ENCODE results near the gene CNNM3. TPM values are rescaled to one million over a fixed set of nuclear protein-coding genes. Genes with fewer than 3 reads are reported as not detected.

CNNM3 gene
- total RNA-seq, 2 donors from 2014 or later, result 15.0 to 18.8 TPM

DNA sequence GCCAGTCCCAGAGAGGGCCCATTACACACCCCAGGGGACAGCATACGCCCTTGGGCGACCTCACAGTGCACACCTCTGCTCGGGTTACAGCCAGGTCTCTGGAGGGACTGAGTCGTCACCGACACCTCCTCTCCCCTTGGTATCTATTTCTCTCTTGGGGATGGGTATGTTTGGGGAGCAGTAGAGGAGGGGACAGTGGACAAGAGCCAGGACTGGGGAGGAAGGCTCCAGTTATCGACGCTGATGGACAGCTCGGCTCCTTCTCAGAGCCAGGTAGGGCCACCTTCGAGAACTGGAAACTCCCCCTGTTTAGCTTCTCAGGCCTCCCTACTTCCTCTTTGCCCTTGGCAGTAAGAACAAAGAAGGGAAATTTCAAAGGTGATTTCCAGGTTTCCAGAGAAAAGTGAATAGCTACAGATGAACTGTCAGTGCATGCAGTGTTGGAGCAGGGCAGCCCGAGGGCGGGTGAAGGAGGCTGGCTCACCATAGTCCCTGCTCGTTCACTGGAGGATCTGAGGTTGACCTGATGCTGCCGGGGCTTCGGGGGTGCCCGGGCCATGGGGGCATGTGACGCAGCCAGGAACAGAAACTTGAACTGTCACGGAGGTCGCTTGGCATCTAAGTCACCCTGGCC, 58.2 kb downstream of the CNNM3 start:
- DNase-seq (ENCODE audit: low spot score in 2 of 2) (no peak), ATAC-seq (peak; percentile 39 to 44)
- no peaks in the 10 kb centered on the region for H3K36me3 Mint-ChIP-seq
- H3K27ac Mint-ChIP-seq, result peak overlapping the region in 1 of 2 donors; percentile 56
- no peaks in the 10 kb centered on the region for H3K9me3 Mint-ChIP-seq

DNA sequence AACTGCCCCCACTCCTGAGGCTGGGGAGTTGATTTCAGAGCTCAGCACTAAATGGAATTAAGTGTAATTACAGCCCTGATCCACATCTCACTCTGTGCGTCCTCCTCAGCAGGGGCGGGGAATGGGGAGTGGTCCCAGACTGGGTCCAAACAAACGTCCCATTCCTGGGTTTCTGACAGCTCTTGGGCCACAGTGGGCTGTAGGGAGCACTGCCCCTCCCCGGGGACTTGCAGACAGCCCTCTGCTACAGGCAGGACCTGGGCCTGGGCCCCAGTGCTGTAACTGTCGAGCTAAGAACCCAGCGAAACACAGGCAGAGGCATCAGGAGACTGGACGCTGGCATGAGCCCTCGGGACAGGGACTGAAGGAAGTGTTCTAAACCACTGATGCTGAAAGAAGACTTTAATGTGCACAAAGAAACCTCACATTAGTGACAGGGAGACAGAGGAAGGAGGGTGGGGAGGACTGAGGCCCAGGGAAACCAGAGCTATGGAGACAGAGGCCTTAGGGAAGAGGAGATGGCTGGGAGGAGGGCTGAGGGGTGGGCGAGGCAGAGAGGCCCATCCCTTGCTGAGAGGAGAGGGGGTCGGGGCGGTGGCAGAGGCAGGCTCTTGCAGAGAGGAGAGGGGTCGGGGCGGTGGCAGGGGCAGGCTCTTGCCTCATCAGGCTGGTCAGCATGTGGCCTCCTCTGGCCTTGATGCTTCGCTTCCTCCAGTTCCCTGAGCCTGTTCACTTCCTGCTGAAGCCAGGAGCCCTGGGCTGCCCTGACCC, 59.6 kb downstream of the CNNM3 start:
- Mint-ChIP-seq H3K27ac (peak overlapping the region; percentile 9 to 56), H3K36me3 (no peaks in the 10 kb centered on the region), H3K9me3 (no peaks in the 10 kb centered on the region)
- DNase-seq (ENCODE audit: low spot score in 2 of 2), result no peak
- no peak for ATAC-seq

DNA sequence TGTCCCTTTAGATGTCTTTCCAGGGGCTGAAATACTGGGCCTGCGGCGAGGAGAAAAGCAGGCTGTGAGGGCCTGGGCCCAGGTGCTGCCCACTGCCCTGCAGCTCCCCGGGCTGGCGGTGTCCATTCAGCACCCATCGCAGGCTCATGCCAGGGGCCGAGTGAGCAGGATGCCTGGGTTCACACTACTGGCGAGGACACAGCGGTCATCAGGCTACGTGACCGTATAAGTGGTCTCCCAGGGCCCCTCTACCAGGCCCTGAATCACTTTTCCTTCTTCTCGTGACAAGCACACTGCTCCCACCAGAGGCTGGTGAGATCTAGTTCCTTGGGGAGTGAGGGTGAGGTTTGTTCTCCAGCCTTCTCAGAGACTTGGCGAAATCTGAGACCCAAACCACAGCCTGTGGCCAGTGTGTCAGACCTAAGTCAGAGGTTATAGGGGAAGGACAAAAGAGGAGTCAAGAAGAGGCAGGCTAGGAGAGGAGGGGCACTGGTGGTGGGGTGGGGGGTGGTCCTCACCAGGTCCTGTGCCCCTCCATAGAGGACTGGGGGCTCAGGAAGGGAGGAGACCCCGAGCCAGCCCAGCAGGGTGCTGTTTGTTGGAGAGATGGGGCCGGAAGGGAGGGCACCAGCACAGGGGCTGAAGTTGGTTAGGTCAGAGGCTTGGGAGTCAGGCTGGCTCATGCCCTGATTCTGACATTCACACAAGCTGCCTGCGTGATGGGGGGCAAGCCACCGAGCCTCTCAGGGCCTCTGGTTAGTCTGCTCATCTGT, 60.4 kb downstream of the CNNM3 start:
- ATAC-seq, result peak in 1 of 2 donors; percentile 43
- Mint-ChIP-seq H3K36me3 (no peaks in the 10 kb centered on the region), H3K27ac (no peak overlapping the region), H3K9me3 (no peaks in the 10 kb centered on the region)
- no peak for DNase-seq (ENCODE audit: low spot score in 2 of 2)

DNA sequence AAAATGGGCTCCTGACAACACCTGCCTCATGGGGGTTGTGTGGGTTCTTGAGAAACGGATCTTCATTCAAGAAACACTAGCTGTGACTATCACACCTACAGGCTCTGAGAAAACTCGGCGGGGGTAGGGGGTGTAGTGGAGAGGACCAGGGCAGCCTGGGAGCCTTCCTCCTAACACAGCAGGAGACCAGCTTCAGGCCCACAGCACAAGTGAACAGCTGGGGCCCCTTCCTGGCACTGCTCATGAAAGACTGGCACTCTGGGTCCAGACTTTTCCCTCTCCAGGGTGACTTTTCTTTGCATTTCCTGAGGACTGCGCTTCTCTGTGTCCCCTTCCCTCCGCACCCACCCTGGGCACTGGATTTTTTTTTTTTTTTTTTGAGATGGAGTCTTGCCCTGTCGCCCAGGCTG, 61.0 kb downstream of the CNNM3 start:
- ATAC-seq, result no peak
- no peak for DNase-seq (ENCODE audit: low spot score in 2 of 2)
- Mint-ChIP-seq H3K27ac (no peak overlapping the region), H3K36me3 (no peaks in the 10 kb centered on the region), H3K9me3 (no peaks in the 10 kb centered on the region)

DNA sequence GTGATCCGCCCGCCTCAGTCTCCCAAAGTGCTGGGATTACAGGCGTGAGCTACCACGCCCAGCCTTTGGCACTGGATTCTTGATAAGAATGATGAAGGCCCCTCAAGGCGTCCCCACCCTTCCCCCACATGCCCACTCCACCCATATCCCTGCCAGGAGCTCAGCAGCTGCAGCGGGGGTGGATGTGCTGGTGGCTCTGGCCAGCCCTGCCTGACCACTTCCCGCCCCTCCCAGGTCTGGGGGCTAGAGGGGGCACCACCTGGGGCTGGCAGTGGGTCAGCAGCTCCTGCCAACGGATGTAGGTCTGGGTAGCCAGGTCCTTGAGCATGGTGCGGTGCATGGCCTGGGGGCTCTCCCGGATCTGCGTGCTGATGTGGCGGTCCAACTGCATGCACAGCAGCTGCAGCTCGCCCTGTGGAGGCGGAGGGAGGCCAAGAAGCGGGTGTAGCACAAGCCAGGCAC, 61.6 kb downstream of the CNNM3 start:
- Mint-ChIP-seq H3K27ac (no peak overlapping the region), H3K36me3 (no peaks in the 10 kb centered on the region), H3K9me3 (no peaks in the 10 kb centered on the region)
- no peak for ATAC-seq
- DNase-seq (ENCODE audit: low spot score in 2 of 2), result no peak

DNA sequence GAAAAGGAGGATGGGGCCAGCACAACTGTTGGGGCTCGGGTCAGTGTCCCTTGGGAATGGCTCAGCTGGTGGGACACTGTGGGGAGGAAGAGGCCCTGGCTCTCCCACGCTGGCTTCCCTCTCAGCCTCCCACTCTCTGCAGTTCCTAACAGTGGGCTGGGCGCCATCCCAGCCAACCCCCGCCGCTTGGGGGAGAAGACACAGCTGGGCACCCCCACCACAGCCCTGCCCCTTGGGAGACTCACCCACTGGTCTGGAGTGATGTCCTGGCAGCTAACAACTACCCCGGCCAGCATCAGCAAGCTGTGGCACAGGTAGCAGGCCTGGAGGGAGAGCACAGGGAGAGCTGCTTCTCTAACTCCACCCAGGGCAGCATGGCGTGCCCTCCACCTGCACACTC, 62.1 kb downstream of the CNNM3 start:
- ATAC-seq (no peak), DNase-seq (ENCODE audit: low spot score in 2 of 2) (no peak)
- Mint-ChIP-seq H3K36me3 (no peaks in the 10 kb centered on the region), H3K27ac (no peak overlapping the region), H3K9me3 (no peaks in the 10 kb centered on the region)

DNA sequence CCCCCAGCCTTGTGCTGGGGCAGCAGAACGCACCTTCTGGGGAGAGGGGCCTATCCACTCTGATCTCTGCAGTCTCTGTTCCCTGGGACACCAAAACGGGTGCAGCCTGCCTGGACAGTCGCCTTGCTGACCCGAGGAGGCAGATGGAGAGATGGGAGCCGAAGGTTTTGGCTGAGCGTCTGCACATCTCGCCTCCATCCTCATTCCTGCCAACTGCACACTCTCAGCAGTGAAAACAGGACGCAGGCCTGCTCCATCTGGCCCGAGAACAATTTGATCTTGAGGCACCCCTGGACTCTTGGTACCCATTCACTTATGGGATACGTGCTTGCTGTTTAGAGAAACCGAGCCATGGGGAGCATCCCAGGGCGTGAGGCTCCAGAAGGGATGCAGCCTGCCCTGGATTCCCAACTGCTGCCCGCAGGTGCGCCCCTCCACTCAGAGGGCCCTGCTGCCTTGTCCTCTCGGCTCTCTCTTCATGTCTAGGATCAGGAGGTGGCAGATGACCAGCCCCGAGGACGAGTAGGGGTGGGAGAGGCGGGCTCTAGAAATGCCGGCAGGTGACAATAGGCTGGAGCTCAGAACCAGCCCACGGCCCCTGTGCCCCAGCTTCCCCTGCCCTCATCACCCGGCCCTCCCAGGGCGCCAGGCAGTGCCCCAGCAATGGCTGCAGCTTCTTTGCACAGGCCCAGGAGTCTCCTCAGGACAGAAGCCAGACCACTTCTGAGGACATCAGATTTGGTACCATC, 62.9 kb downstream of the CNNM3 start:
- no peak overlapping the region for H3K27ac Mint-ChIP-seq
- ATAC-seq (no peak), DNase-seq (ENCODE audit: low spot score in 2 of 2) (no peak)
- H3K9me3 Mint-ChIP-seq, result no peaks in the 10 kb centered on the region
- H3K36me3 Mint-ChIP-seq, result no peaks in the 10 kb centered on the region

DNA sequence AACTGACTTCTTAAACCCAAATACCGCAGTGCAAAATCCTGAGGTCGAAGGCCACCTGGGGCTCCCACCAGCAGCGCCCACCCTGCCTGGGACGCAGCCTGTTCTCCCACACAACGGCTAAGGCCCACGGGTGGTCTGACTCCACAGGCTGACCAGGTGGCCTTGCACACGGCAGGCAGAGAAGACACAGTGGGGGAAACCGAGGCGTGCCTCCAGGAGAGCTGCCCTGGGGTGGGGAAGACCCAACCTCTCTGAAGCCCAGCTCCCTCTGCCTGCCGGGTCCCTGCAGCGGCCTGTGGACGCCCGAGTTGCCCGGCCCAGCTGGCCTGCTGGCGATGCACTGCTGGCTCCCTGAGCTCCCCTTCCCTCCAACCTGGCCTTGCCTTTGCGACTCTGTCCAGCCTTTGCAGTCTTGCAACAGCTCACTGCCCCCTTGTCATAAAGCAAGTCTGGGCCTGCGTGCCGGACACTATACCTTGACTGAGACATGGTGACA, 63.5 kb downstream of the CNNM3 start:
- Mint-ChIP-seq H3K27ac (no peak overlapping the region), H3K9me3 (no peaks in the 10 kb centered on the region), H3K36me3 (no peaks in the 10 kb centered on the region)
- ATAC-seq (no peak), DNase-seq (ENCODE audit: low spot score in 2 of 2) (no peak)

DNA sequence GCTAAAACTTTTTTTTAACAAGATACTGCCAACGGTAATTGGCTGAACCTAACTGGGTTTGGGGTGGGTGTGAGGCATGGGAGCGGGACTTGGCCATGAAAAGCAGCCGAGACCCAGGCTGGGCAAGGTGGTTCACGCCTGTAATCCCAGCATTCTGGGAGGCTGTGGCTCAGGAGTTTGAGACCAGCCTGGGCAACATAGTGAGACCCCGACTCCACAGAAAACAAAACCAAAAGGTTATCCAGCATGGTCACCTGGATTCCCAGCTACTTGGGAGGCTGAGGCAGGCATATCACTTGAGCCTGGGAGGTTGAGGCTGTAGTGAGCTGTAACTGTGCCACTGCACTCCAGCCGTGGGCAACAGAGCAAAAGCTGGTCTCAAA, 64.8 kb downstream of the CNNM3 start:
- no peaks in the 10 kb centered on the region for H3K9me3 Mint-ChIP-seq
- ATAC-seq (no peak), DNase-seq (ENCODE audit: low spot score in 2 of 2) (no peak)
- H3K36me3 Mint-ChIP-seq, result no peaks in the 10 kb centered on the region
- H3K27ac Mint-ChIP-seq, result no peak overlapping the region

DNA sequence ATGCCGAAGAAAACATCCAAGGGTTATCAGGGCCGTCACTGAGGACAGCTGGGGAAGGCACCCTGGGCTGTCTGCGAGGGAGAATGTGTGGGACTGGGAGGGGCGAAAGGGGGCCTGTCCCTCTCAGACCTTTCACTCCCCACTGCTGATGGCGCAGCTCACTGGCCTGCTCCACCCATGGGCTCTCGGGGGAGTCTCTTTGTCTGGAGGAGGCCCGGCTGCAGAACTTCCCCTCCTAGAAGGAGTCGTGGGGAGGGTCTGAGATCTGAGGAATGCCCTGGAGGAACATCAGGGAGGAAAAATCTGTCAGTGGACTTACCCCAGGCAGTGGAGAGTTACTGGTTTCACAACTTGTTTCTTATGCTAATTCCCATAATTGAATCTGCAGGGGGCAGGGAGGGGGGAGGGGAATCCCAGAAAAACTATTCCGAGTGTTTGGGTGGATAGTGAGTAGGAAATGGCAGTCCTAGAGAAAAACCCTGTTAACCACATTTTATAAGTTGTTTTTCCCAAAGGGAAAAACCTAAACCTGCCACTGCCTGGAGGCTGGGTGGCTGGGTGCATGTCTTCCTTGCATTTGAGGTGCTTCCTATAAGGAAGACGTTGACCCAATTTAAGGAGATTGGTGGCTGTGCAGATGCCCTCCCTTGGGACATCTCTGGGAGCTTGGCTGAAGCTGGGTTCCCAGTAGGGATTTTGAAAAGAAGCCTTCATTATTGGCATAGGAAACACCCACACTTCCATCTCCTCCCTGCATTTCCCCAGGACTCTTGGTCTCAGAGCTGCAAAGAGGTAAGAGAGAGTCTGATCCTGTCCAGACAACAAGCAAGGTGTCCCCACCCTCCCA, 65.5 kb downstream of the CNNM3 start:
- Mint-ChIP-seq H3K27ac (no peak overlapping the region), H3K36me3 (no peaks in the 10 kb centered on the region), H3K9me3 (no peaks in the 10 kb centered on the region)
- DNase-seq (ENCODE audit: low spot score in 2 of 2), result no peak
- ATAC-seq, result no peak

DNA sequence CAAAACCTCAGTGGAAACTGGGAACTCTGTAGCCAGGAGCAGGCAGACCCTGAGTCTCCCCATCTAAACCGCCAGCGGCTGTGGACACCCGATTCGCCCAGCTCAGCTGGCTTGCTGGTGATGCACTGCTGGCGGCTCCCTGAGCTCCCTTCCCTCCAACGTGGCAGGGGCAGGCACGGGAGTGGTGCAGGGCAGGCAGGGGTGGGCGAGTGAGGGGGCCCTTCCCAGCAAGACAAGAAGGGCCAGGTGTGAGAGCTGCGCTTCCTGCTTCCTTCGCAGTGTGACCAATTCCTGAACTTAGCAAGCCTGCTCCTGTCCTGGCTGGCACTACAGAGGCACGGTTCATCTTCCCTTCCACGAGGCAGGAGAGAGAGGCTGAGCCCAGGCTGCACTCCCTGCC, 66.2 kb downstream of the CNNM3 start:
- Mint-ChIP-seq H3K9me3 (no peaks in the 10 kb centered on the region), H3K27ac (no peak overlapping the region), H3K36me3 (no peaks in the 10 kb centered on the region)
- ATAC-seq, result no peak
- DNase-seq (ENCODE audit: low spot score in 2 of 2), result no peak

DNA sequence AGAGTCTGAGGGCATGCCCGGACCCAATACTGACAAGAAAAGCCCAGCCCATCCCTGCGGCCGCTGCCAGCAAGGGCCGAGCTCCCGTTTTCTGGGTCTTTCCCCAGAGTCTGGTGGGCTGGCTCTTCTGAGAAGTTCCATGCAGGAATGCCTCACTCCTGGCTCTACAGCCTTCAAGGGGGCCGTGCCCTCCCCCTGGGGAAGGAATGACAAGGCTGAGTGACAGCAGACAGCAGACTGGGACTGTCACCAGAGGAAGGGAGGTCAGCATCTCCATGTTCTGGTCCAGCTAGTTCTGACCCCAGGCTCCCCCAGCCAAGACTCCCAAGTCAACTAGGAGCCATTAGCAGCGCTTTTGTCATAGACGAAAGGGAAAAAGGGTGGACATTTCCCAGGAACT, 66.8 kb downstream of the CNNM3 start:
- Mint-ChIP-seq H3K9me3 (no peaks in the 10 kb centered on the region), H3K36me3 (no peaks in the 10 kb centered on the region), H3K27ac (no peak overlapping the region)
- ATAC-seq (no peak), DNase-seq (ENCODE audit: low spot score in 2 of 2) (no peak)

DNA sequence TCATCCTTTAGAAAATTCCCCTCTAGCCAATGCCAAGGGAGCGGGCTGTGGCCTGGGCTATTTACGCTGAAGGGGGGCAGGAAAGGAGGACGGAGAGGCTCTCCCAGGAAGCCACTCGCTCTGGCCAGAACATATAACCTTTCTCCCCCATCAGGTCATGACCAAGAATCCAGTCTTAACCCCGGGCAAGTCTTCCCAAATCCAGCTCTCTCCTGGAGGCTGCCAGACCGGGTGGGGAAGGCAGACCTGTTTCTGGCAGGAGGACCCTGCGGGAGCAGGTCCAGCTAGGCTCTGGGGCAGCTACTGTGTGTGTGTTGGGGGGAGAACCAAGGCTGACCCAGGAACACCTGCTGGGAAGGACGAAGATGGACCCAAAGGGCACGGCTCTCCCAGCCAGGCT, 67.2 kb downstream of the CNNM3 start:
- no peak overlapping the region for H3K27ac Mint-ChIP-seq
- H3K36me3 Mint-ChIP-seq, result no peaks in the 10 kb centered on the region
- DNase-seq (ENCODE audit: low spot score in 2 of 2) (no peak), ATAC-seq (no peak)
- H3K9me3 Mint-ChIP-seq, result no peaks in the 10 kb centered on the region

All from activated naive CD4-positive, alpha-beta T cell treated with anti-CD3 and anti-CD28 coated beads, Interleukin-2, amount 50 U/mL, for 72 hours (primary cell).